Measurements from ENCODE around the gene KRT86. TPM values are rescaled to one million over a fixed set of nuclear protein-coding genes. Genes with fewer than 3 reads are reported as not detected.

Gene KRT86
- total RNA-seq, 1 donor: not detected

GRCh38 chr12:52233462-52234207 is 40.8 kb upstream of the KRT86 start:
- DNase-seq (ENCODE audit: low read depth): no peak
- H3K4me3 ChIP-seq (ENCODE audit: low read depth, low read length): no peak overlapping the region

DNA sequence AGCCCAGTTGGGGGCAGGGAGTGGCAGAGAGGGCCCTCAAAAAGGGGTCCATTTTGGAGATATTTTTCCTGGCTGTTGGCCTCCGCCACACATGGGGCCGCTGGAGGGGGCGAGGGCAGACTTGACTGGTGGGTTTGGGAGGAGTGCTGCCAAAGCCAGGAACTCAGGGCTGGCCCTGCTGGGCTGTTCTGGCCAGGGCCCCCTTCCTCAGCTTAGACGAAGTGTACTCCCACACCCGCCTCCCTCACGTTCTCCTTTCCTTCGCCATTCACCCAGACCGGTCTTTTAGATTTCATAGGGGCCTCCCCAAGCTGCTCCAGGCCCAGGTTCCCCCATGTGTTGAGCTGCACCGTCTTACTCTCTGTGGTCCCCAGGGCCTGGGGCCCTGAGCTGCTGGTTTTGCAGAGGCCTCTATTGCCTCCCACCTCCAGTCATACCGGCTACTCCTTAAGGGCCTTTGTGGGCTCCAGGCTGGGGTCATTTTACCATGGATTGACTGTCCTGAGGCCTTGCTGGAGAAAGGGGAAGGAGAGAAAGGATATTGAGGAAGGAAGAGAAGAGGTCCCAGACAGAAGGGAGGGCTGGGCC is 40.1 kb upstream of the KRT86 start:
- no peak overlapping the region for H3K4me3 ChIP-seq (ENCODE audit: low read depth, low read length)
- TF ChIP-seq, protein P1, sequence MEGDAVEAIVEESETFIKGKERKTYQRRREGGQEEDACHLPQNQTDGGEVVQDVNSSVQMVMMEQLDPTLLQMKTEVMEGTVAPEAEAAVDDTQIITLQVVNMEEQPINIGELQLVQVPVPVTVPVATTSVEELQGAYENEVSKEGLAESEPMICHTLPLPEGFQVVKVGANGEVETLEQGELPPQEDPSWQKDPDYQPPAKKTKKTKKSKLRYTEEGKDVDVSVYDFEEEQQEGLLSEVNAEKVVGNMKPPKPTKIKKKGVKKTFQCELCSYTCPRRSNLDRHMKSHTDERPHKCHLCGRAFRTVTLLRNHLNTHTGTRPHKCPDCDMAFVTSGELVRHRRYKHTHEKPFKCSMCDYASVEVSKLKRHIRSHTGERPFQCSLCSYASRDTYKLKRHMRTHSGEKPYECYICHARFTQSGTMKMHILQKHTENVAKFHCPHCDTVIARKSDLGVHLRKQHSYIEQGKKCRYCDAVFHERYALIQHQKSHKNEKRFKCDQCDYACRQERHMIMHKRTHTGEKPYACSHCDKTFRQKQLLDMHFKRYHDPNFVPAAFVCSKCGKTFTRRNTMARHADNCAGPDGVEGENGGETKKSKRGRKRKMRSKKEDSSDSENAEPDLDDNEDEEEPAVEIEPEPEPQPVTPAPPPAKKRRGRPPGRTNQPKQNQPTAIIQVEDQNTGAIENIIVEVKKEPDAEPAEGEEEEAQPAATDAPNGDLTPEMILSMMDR (IDR thresholded peaks at IDR 0.05; ENCODE audit: insufficient read depth, low read length): no peak
- no peak for DNase-seq (ENCODE audit: low read depth)

More at GRCh38 chr12:52233462-52234207, 40.8 kb upstream of the KRT86 start:
- TF ChIP-seq, protein P1 (IDR thresholded peaks at IDR 0.05; ENCODE audit: insufficient read depth, low read length): no peak

DNA sequence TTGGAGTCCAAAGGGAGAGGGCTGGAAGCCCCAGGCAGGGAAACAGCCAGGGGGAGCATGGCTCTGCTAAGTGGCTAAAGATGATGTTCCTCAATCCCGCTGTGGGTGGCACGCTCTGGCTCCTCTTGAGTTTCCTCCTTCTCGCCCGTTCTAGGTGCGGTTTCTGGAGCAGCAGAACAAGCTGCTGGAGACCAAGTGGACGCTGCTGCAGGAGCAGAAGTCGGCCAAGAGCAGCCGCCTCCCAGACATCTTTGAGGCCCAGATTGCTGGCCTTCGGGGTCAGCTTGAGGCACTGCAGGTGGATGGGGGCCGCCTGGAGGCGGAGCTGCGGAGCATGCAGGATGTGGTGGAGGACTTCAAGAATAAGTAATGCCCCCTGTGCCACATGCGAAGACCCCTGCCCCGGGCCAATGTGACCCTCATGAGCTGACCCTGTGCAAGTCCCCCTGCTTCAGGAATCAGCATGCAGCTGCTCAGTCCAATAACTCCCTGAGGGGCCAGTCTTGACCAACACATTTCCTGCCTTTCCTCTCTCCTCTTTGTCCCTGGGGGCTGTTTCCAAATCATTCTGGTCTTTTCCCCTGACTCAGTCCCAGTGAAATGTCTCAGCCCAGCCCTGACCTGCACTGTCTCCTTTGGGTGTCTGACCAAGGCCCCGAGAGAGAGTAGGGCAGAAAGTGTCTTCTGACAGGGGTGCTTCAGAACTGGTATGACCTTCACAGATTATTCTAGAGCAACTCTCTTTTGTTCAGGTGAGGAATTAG is 39.3 kb upstream of the KRT86 start:
- TF ChIP-seq, protein P1 (IDR thresholded peaks at IDR 0.05; ENCODE audit: insufficient read depth, low read length): no peak
- peak; percentile 45 for DNase-seq (ENCODE audit: low read depth)
- no peak overlapping the region for H3K4me3 ChIP-seq (ENCODE audit: low read depth, low read length)

DNA sequence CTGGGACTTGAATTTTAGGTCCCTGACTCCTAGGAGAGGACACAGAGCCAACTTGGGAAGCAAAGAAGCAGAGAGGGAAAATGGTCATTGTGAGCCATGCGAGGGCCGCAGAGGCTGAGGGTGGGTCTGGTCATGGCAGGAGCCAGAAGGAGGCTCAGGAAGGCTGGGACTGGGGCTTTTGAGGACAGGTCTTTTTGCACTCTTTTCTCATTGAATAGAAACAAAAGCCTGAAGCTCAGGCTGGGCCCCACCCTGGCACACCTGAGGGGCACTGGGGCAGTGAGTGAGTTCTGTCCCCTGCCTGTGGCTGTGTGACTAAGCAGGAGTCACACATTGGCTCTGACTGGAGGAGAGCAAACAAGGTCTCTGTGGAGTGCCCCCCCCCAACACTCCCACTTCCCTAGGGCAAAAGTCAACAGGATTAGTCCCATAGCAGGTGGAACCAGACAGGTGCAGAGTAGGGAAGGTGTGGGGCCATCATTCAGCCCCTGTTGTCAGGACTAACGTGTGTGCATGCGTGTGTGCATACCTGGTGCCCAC is 38.6 kb upstream of the KRT86 start:
- TF ChIP-seq, protein P1 (IDR thresholded peaks at IDR 0.05; ENCODE audit: insufficient read depth, low read length): no peak
- DNase-seq (ENCODE audit: low read depth): no peak
- H3K4me3 ChIP-seq (ENCODE audit: low read depth, low read length): no peak overlapping the region

DNA sequence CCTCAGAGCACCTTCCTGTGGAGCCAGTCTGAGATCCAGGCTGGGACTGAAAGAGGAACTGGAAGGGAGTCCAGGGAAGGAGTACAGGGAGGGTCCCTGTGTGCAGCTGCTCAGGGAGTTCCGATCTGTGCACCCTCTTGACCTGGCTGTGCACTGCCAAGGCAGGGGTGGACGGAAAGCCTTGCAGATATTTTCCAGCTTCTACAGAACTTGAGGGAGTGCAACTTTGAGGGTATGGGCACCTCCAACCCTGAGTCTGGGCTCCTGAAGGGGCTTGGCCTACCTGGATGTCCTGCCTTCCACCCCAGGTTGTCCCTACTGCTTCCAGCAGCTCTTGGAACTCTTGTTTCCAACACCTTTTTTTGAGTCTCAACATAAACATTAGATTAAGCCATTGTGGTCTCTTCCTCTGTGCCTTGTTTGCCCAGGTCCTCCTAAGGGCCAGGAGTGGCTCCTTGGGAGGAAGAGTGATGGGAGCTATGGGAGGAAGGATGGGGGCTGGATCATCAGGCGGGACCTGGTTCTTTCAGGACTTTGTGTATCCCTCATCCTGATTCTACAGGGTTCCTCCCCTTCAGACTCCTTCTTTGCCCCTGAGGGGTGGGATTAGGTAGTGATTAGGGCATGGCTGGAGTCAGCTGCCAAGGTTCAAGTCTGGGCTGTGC is 37.9 kb upstream of the KRT86 start:
- DNase-seq (ENCODE audit: low read depth): no peak
- no peak overlapping the region for H3K4me3 ChIP-seq (ENCODE audit: low read depth, low read length)
- TF ChIP-seq, protein P1 (IDR thresholded peaks at IDR 0.05; ENCODE audit: insufficient read depth, low read length): no peak

- DNase-seq (ENCODE audit: low read depth): no peak
- no peak overlapping the region for H3K4me3 ChIP-seq (ENCODE audit: low read depth, low read length)
- TF ChIP-seq, protein P1 (IDR thresholded peaks at IDR 0.05; ENCODE audit: insufficient read depth, low read length): no peak
Measured at GRCh38 chr12:52238207-52238840, 36.1 kb upstream of the KRT86 start.
